IMR-90 (cell line): Measurements from ENCODE around the gene WDFY1. TPM values are rescaled to one million over a fixed set of nuclear protein-coding genes. Genes with fewer than 3 reads are reported as not detected.

Experiments
- ATAC-seq: fragments of 200-7000 bp; cut with Tn5 transposase; 2 replicates; pipeline ENCODE4 v1.9.1; 2020; ENCODE audit warnings: low read depth, mild to moderate bottlenecking, moderate library complexity
- BruUV-seq: library from RNA; stranded (reverse); fragments of 400-500 nt; replicated peaks from 2 replicates; lab custom pipeline; 2021; lab: Mats Ljungman, UMichigan
- CTCF ChIA-PET: fragments of 300-600 bp; formaldehyde crosslinking; extraction: SDS; loops from one replicate; lab custom pipeline; 2021; ENCODE audit warnings: antibody characterized with exemption; lab: Yijun Ruan, JAX
- POLR2A ChIA-PET: fragments of 300-600 bp; sonication (Branson Sonifier 250); formaldehyde crosslinking; loops from one replicate; lab custom pipeline; 2022; ENCODE audit warnings: antibody characterized with exemption; ENCODE audit not compliant: unreplicated experiment; lab: Charles Lee
- DNase-seq: peaks from one replicate; pipeline ENCODE4 v3.0.0; 2013
- H2AFZ ChIP-seq: replicated peaks from 2 replicates; pipeline ENCODE3; 2013; ENCODE audit warnings: low read length, mild to moderate bottlenecking; ENCODE audit not compliant: poor library complexity
- H2AK5ac ChIP-seq: 2 replicates; pipeline ENCODE4 v1.6.1; 2013; ENCODE audit warnings: low read depth, low read length, inconsistent platforms
- H2AK9ac ChIP-seq: replicated peaks from 2 replicates; pipeline ENCODE3; 2013; ENCODE audit warnings: mild to moderate bottlenecking, low read depth, low read length, moderate library complexity; ENCODE audit not compliant: poor library complexity
- H2BK120ac ChIP-seq: 2 replicates; pipeline ENCODE4 v1.6.1; 2013; ENCODE audit warnings: low read depth, low read length, inconsistent platforms
- H2BK15ac ChIP-seq: 3 replicates; pipeline ENCODE4 v1.6.1; 2013; ENCODE audit warnings: low read depth, low read length, inconsistent platforms
- H2BK20ac ChIP-seq: 2 replicates; pipeline ENCODE4 v1.6.1; 2013; ENCODE audit warnings: low read depth, mild to moderate bottlenecking, inconsistent platforms, low read length, moderate library complexity
- H2BK5ac ChIP-seq: 2 replicates; pipeline ENCODE4 v1.6.1; 2013; ENCODE audit warnings: mild to moderate bottlenecking, low read depth, low read length, inconsistent platforms; ENCODE audit not compliant: poor library complexity, severe bottlenecking
- H3K14ac ChIP-seq: replicated peaks from 2 replicates; pipeline ENCODE4 v1.6.1; 2013; ENCODE audit warnings: low read depth, low read length, inconsistent platforms
- H3K18ac ChIP-seq: 2 replicates; pipeline ENCODE4 v1.6.1; 2013; ENCODE audit warnings: low read depth, low read length, control low read depth
- H3K23ac ChIP-seq: 2 replicates; pipeline ENCODE4 v1.6.1; 2013; ENCODE audit warnings: low read depth, low read length, inconsistent platforms
- H3K27ac ChIP-seq: 2 replicates; pipeline ENCODE4 v1.5.1; 2013; ENCODE audit warnings: mild to moderate bottlenecking, control low read depth, low read length; ENCODE audit not compliant: insufficient read depth
- H3K27me3 ChIP-seq: 2 replicates; pipeline ENCODE4 v1.6.1; 2013; ENCODE audit warnings: low read length; ENCODE audit not compliant: control insufficient read depth, insufficient read depth
- H3K36me3 ChIP-seq: 2 replicates; pipeline ENCODE4 v1.6.1; 2013; ENCODE audit warnings: low read length, mixed read lengths; ENCODE audit not compliant: control insufficient read depth, insufficient read depth
- H3K4ac ChIP-seq: 2 replicates; pipeline ENCODE4 v1.6.1; 2013; ENCODE audit warnings: low read depth, low read length, inconsistent platforms
- H3K4me1 ChIP-seq: 2 replicates; pipeline ENCODE4 v1.6.1; 2013; ENCODE audit warnings: low read length, mixed read lengths; ENCODE audit not compliant: control insufficient read depth, insufficient read depth
- H3K4me2 ChIP-seq: 2 replicates; pipeline ENCODE4 v1.6.1; 2013; ENCODE audit warnings: low read depth, mild to moderate bottlenecking, control low read depth, low read length, moderate library complexity
- H3K4me3 ChIP-seq: 2 replicates; pipeline ENCODE4 v1.5.1; 2013; ENCODE audit warnings: low read depth, mild to moderate bottlenecking, control low read depth, low read length, moderate library complexity; ENCODE audit not compliant: insufficient read depth
- H3K56ac ChIP-seq: 2 replicates; pipeline ENCODE4 v1.6.1; 2013; ENCODE audit warnings: low read length, inconsistent platforms; ENCODE audit not compliant: insufficient read depth; ENCODE audit errors: extremely low read depth
- H3K79me1 ChIP-seq, 2 experiments: 2 replicates each; pipeline ENCODE4 v1.6.1; 2013; ENCODE audit warnings: low read length in 2 of 2, inconsistent platforms in 1 of 2, low read depth in 1 of 2
- H3K9ac ChIP-seq: 2 replicates; pipeline ENCODE4 v1.6.1; 2013; ENCODE audit warnings: low read depth, low read length, control low read depth
- H3K9me1 ChIP-seq: 2 replicates; pipeline ENCODE4 v1.6.1; 2013; ENCODE audit warnings: low read length, inconsistent platforms; ENCODE audit not compliant: insufficient read depth
- H3K9me3 ChIP-seq: 2 replicates; pipeline ENCODE4 v1.6.1; 2013; ENCODE audit warnings: low read length; ENCODE audit not compliant: control insufficient read depth, insufficient read depth
- H4K20me1 ChIP-seq: 2 replicates; pipeline ENCODE4 v1.6.1; 2013; ENCODE audit warnings: low read length, inconsistent platforms; ENCODE audit not compliant: insufficient read depth
- H4K5ac ChIP-seq: 2 replicates; pipeline ENCODE4 v1.6.1; 2013; ENCODE audit warnings: mild to moderate bottlenecking, low read depth, low read length, control low read depth
- H4K8ac ChIP-seq, 2 experiments: 2 replicates each; pipeline ENCODE4 v1.6.1; 2013; ENCODE audit warnings: low read depth in 2 of 2, low read length in 2 of 2, control low read depth in 1 of 2, inconsistent platforms in 1 of 2
- H4K91ac ChIP-seq: 2 replicates; pipeline ENCODE4 v1.6.1; 2013; ENCODE audit warnings: low read depth, low read length, inconsistent platforms; ENCODE audit not compliant: insufficient read depth
- CHD1 ChIP-seq: IDR thresholded peaks from 2 replicates; pipeline ENCODE4 v1.6.1; 2012; ENCODE audit warnings: low read depth, low read length, improper control_type of control experiment
- FOS ChIP-seq: fragments of 150-350 bp; IDR thresholded peaks from 2 replicates; pipeline ENCODE4 v1.6.1; 2016; ENCODE audit warnings: low read depth, low read length
- RAD21 ChIP-seq: IDR thresholded peaks from 2 replicates; pipeline ENCODE4 v1.6.1; 2012; ENCODE audit warnings: low read length, improper control_type of control experiment
- RCOR1 ChIP-seq: IDR thresholded peaks from 2 replicates; pipeline ENCODE4 v1.6.1; 2012; ENCODE audit warnings: mild to moderate bottlenecking, low read length, improper control_type of control experiment; ENCODE audit not compliant: insufficient replicate concordance
- USF2 ChIP-seq: fragments of 150-350 bp; IDR thresholded peaks from 2 replicates; pipeline ENCODE4 v1.6.1; 2017; ENCODE audit warnings: mild to moderate bottlenecking, antibody characterized with exemption, low read length, low read depth
- WGBS, 2 experiments: methylation state at CpG; one replicate each; pipeline versions ENCODE4 v1.1.5 to v1.1.7; 2013; ENCODE audit warnings: missing lambda C conversion rate in 2 of 2; ENCODE audit not compliant: insufficient read length in 1 of 2; ENCODE audit errors: extremely low coverage in 2 of 2; 5-methylcytosine and 5-hydroxymethylcytosine counted together
- dilution Hi-C: fragments of 300-500 bp; cut with HindIII; formaldehyde crosslinking; loops from one replicate; pipeline ENCODE4 v1.14.3; 2018; ENCODE audit warnings: low sequenced_read_pairs; ENCODE audit not compliant: unreplicated experiment
- in situ Hi-C: fragments of 300-500 bp; cut with MboI; formaldehyde crosslinking; loops from 3 replicates; pipeline ENCODE4 v1.14.3; 2019; ENCODE audit warnings: low sequenced_read_pairs, inconsistent platforms, mixed read lengths
- intact Hi-C: fragments of 100-400 bp; cut with micrococcal nuclease; formaldehyde crosslinking; loops from 2 replicates; pipeline ENCODE4 v1.10.0; 2022
- polyA plus RNA-seq, 3 experiments: library from polyadenylated mRNA; depleted of rRNA; stranded (reverse); fragments of >200 nt; gene quantifications; 2 replicates each; pipeline ENCODE4 v1.2.3, GENCODE V29; 2012; ENCODE audit warnings: low replicate concordance in 1 of 3
- total RNA-seq: library from RNA; depleted of rRNA; stranded (reverse); fragments of >200 nt; gene quantifications from 2 replicates; pipeline ENCODE4 v1.2.3, GENCODE V29; 2012

WDFY1 gene
- total and polyA plus RNA-seq, 2 of the 4 experiments (the other 2 are of a cell fraction): 35.6 to 93.6 TPM

- no peak overlapping the region for H2AK9ac ChIP-seq
- ATAC-seq (peak; percentile 38), DNase-seq (peak; percentile 12)
- H3K4me2 ChIP-seq: no peak overlapping the region
- H4K91ac ChIP-seq: no peak overlapping the region
- WGBS, 2 experiments: 80% methylated on average over 1 of the region's 1 CpG; no CpG with 5 or more reads in 1 of the 2 experiments
- H3K79me1 ChIP-seq: peaks cover 0 to 3% of the 10 kb centered on the region in 2 experiments; a peak in 1 of 4 replicates
- no peak overlapping the region for H4K8ac ChIP-seq
- H3K36me3 ChIP-seq: peaks cover 13% of the 10 kb centered on the region
- H3K14ac ChIP-seq: no peak overlapping the region
- in situ Hi-C loops: no loop called here
- H2AK5ac ChIP-seq: no peak overlapping the region
- no peak overlapping the region for H2BK5ac ChIP-seq
- H3K56ac ChIP-seq: no peak overlapping the region
- H3K4me1 ChIP-seq: no peaks in the 10 kb centered on the region
- H2AFZ ChIP-seq: no peak overlapping the region
- no peaks in the 10 kb centered on the region for H4K20me1 ChIP-seq
- dilution Hi-C loops: no loop called here
- no peaks in the 10 kb centered on the region for H3K9me3 ChIP-seq
- H3K27ac ChIP-seq: no peak overlapping the region
- no peak overlapping the region for H3K4ac ChIP-seq
- H4K5ac ChIP-seq: no peak overlapping the region
- no peak overlapping the region for H3K4me3 ChIP-seq
- no peaks in the 10 kb centered on the region for H3K27me3 ChIP-seq
- H2BK20ac ChIP-seq: no peak overlapping the region
- intact Hi-C loops: loop anchor here (1.0 to 5.0 kb wide), 7 partner anchors 23 to 807 kb away; partner anchors contain the start of gene SERPINE2
- H3K18ac ChIP-seq: no peak overlapping the region
- BruUV-seq: no TSS peak
- no peak overlapping the region for H3K23ac ChIP-seq
- CTCF ChIA-PET: interaction anchor here (0.5 to 2.8 kb wide), 13 partner anchors 9 to 400 kb away, joined by 3 to 33 read pairs (median 4); no protein-coding TSS in a partner anchor
- no peaks in the 10 kb centered on the region for H3K9me1 ChIP-seq
- no peak overlapping the region for H2BK15ac ChIP-seq
- POLR2A ChIA-PET: interaction anchor here (0.7 kb wide), 2 partner anchors 310 to 315 kb away, joined by 3 read pairs; no protein-coding TSS in a partner anchor
- H3K9ac ChIP-seq: no peak overlapping the region
- TF ChIP-seq CHD1: no peak
- peak; percentile 56 for TF ChIP-seq USF2
- TF ChIP-seq RCOR1: no peak
- no peak for TF ChIP-seq RAD21
- no peak for TF ChIP-seq FOS
- no peak overlapping the region for H2BK120ac ChIP-seq
Observed at GRCh38 chr2:223969856-223970255, 24.7 kb upstream of the WDFY1 start.
